GM18861 (cell line): Measurements from ENCODE around the gene RPS19.

Experiments used
- ATAC-seq: cut with Tn5 transposase; IDR thresholded peaks from one replicate; pipeline ENCODE4 v1.9.1; 2021; ENCODE audit not compliant: unreplicated experiment

Gene RPS19

GRCh38 chr19:41877916-41878905 is 18.2 kb downstream of the RPS19 start:
- no peak for ATAC-seq

GRCh38 chr19:41879080-41879479 is 19.0 kb downstream of the RPS19 start:
- ATAC-seq = no peak

GRCh38 chr19:41879670-41880328 is 19.7 kb downstream of the RPS19 start:
- no peak for ATAC-seq

GRCh38 chr19:41880329-41880708 is 20.3 kb downstream of the RPS19 start:
- ATAC-seq = no peak

GRCh38 chr19:41882568-41883462 is 22.8 kb downstream of the RPS19 start, which contains the start of gene ARHGEF1:
TSS of gene ARHGEF1 (plus strand) at chr19:41883184. CDS start at chr19:41888083, 4,899 bp downstream.
- ATAC-seq = no peak

GRCh38 chr19:41883463-41883820 is 23.4 kb downstream of the RPS19 start:
- ATAC-seq = no peak

GRCh38 chr19:41883821-41884733 is 24.0 kb downstream of the RPS19 start:
- ATAC-seq = peak; percentile 67

GRCh38 chr19:41886761-41887710 is 27.0 kb downstream of the RPS19 start:
- ATAC-seq = no peak

GRCh38 chr19:41887711-41888382 is 27.8 kb downstream of the RPS19 start:
- ATAC-seq = no peak

- ATAC-seq = no peak
These were observed 28.9 kb downstream of the RPS19 start for GRCh38 chr19:41888926-41889325.

GRCh38 chr19:41889896-41890295 is 29.8 kb downstream of the RPS19 start:
- no peak for ATAC-seq

- no peak for ATAC-seq
These were observed 30.9 kb downstream of the RPS19 start for GRCh38 chr19:41890936-41891335.

- no peak for ATAC-seq
These were observed 32.3 kb downstream of the RPS19 start for GRCh38 chr19:41892173-41892902.

GRCh38 chr19:41893899-41894298 is 33.8 kb downstream of the RPS19 start:
- no peak for ATAC-seq

- no peak for ATAC-seq
These were observed 34.3 kb downstream of the RPS19 start for GRCh38 chr19:41894350-41894749.

GRCh38 chr19:41895745-41896580 is 35.9 kb downstream of the RPS19 start:
- ATAC-seq = no peak

GRCh38 chr19:41896581-41896942 is 36.5 kb downstream of the RPS19 start:
- no peak for ATAC-seq
